Right cardiac atrium (tissue), 5 donors: ENCODE results near the gene E2F8. TPM values are rescaled to one million over a fixed set of nuclear protein-coding genes. Genes with fewer than 3 reads are reported as not detected.

Source experiments
- ATAC-seq, 2 donors: fragments of 200-7000 bp; cut with Tn5 transposase; one replicate each; pipeline versions ENCODE4 v1.8.0 to v1.9.1; 2020; ENCODE audit warnings: moderate library complexity in 2 of 2, mild to moderate bottlenecking in 1 of 2
- DNase-seq, 3 donors: peaks; one replicate each; pipeline ENCODE4 v3.0.0-alpha.2; 2020
- H3K27ac ChIP-seq: one replicate; pipeline ENCODE4 v1.5.1; 2013; ENCODE audit warnings: mild to moderate bottlenecking, low read length, control low read depth, moderate library complexity
- H3K27me3 ChIP-seq: one replicate; pipeline ENCODE4 v1.6.1; 2013; ENCODE audit not compliant: control insufficient read depth, insufficient read depth
- H3K4me1 ChIP-seq: one replicate; pipeline ENCODE4 v1.6.1; 2013; ENCODE audit warnings: low read length; ENCODE audit not compliant: control insufficient read depth, insufficient read depth
- H3K4me3 ChIP-seq: one replicate; pipeline ENCODE4 v1.5.1; 2013; ENCODE audit warnings: low read length, control low read depth
- H3K9me3 ChIP-seq: one replicate; pipeline ENCODE4 v1.6.1; 2013; ENCODE audit warnings: low read length; ENCODE audit not compliant: control insufficient read depth
- WGBS: extraction: QIAGEN DNeasy Blood & Tissue Kit; methylation state at CpG from one replicate; pipeline ENCODE4 v1.1.7; 2013; 5-methylcytosine and 5-hydroxymethylcytosine counted together
- intact Hi-C, 4 donors: fragments of 100-400 bp; cut with DNase I; formaldehyde crosslinking; loops; one replicate each; pipeline versions ENCODE4 v1.11.0 to v1.14.0; 2022 to 2023
- polyA plus RNA-seq: library from polyadenylated mRNA; stranded (reverse); fragments of 200-250 nt; gene quantifications from one replicate; pipeline ENCODE4 v1.2.3, GENCODE V29; 2013
- total RNA-seq, 4 donors: library from RNA; stranded (reverse); fragmentation: NEBNext Ultra II Directional; extraction: Animal tissue kit (Norgen Biotek cat#: 25700); gene quantifications; one replicate each; pipeline ENCODE4 v1.2.1, GENCODE V29; 2021
- donor health status: healthy with polysubstance abuse.
- donor health status: DM: no; HTN: yes; CAD: no.
- donor health status: DM: no; HTN: no; CAD: no.
- donor health status: DM: no; HTN: yes; CAD: no; lungs with severe emphysema.
- donor health status: DM: yes; HTN: yes; CAD: no.

Gene E2F8
- total and polyA plus RNA-seq, 5 donors: 2.9 to 7.9 (median 5.4) TPM

GRCh38 chr11:19185036-19185435 is 55.7 kb downstream of the E2F8 start:
- H3K27me3 ChIP-seq: no peaks in the 10 kb centered on the region
- WGBS: 63% methylated on average over 2 of the region's 2 CpGs
- H3K4me3 ChIP-seq: no peak overlapping the region
- intact Hi-C loops: no loop called here
- DNase-seq: no peak
- no peak overlapping the region for H3K27ac ChIP-seq
- no peak for ATAC-seq
- no peaks in the 10 kb centered on the region for H3K9me3 ChIP-seq
- H3K4me1 ChIP-seq: no peaks in the 10 kb centered on the region

- Histone ChIP-seq H3K4me3 (no peak overlapping the region), H3K27ac (no peak overlapping the region), H3K27me3 (no peaks in the 10 kb centered on the region), H3K4me1 (no peaks in the 10 kb centered on the region), H3K9me3 (no peaks in the 10 kb centered on the region)
- no peak for DNase-seq
- WGBS: 76% methylated on average over 7 of the region's 7 CpGs
- ATAC-seq: no peak
- intact Hi-C loops: no loop called here
These were observed 57.1 kb downstream of the E2F8 start for GRCh38 chr11:19183646-19184045.

GRCh38 chr11:19181531-19182261 is 59.0 kb downstream of the E2F8 start:
- intact Hi-C loops: no loop called here

GRCh38 chr11:19176629-19177186 is 64.0 kb downstream of the E2F8 start:
- intact Hi-C loops: no loop called here
- peaks cover 2% of the 10 kb centered on the region for H3K4me1 ChIP-seq
- DNase-seq: no peak
- H3K9me3 ChIP-seq: no peaks in the 10 kb centered on the region
- H3K27ac ChIP-seq: no peak overlapping the region
- no peak for ATAC-seq
- no peak overlapping the region for H3K4me3 ChIP-seq
- 41% methylated on average over 2 of the region's 2 CpGs for WGBS
- H3K27me3 ChIP-seq: no peaks in the 10 kb centered on the region

More at GRCh38 chr11:19181531-19182261, 59.0 kb downstream of the E2F8 start:
- no peaks in the 10 kb centered on the region for H3K4me1 ChIP-seq
- no peak overlapping the region for H3K27ac ChIP-seq
- 66% methylated on average over 5 of the region's 5 CpGs for WGBS
- H3K27me3 ChIP-seq: no peaks in the 10 kb centered on the region
- no peaks in the 10 kb centered on the region for H3K9me3 ChIP-seq
- H3K4me3 ChIP-seq: no peak overlapping the region
- no peak for DNase-seq
- ATAC-seq: no peak

Other genes with a start within 250 kb of the E2F8 start
- not detected for gene MRGPRX2, start 180.2 kb downstream of the E2F8 start, total RNA-seq
- not detected for gene MRGPRX2, start 180.2 kb downstream of the E2F8 start, polyA plus RNA-seq
- gene ZDHHC13, start 123.8 kb downstream of the E2F8 start, total RNA-seq: 10 to 100 TPM; 11.2 to 15.5 (median 11.7) TPM
- 10.7 TPM for gene ZDHHC13, start 123.8 kb downstream of the E2F8 start, polyA plus RNA-seq
- 1,000 to 10,000 TPM; 1,004 to 2,037 (median 1,403) TPM for gene CSRP3, start 39.0 kb downstream of the E2F8 start, total RNA-seq
- gene CSRP3, start 39.0 kb downstream of the E2F8 start, polyA plus RNA-seq: 2,317 TPM